ENCODE results near the gene CIC. TPM values are rescaled to one million over a fixed set of nuclear protein-coding genes. Genes with fewer than 3 reads are reported as not detected.

The CIC gene
- total and polyA plus RNA-seq, 9 of the 15 experiments (the other 6 are each of a cell fraction or from before 2014, with no cell fraction given): 0.07 to 44.7 (median 8.6) TPM

GRCh38 chr19:42244347-42245220, 24.5 kb upstream of the CIC start (continued):
- TF ChIP-seq CHAMP1 (IDR thresholded peaks at IDR 0.05) (no peak), RNF2 (IDR thresholded peaks at IDR 0.05) (no peak), NFRKB (IDR thresholded peaks at IDR 0.05; ENCODE audit: low read depth) (no peak), NONO (IDR thresholded peaks at IDR 0.05; ENCODE audit: low read depth in 2 of 2, low read length in 1 of 2) (no peak), PCBP2 (IDR thresholded peaks at IDR 0.05; ENCODE audit: low read depth, low read length, poor library complexity, severe bottlenecking) (no peak), SMAD2 (IDR thresholded peaks at IDR 0.05; ENCODE audit: low read depth, low read length) (no peak), TEAD2 (tag; IDR thresholded peaks at IDR 0.05) (no peak), THRAP3 (IDR thresholded peaks at IDR 0.05; ENCODE audit: borderline replicate concordance) (no peak), ETV5 (CRISPR knock-in tag; IDR thresholded peaks at IDR 0.05; ENCODE audit: low read depth) (peak; percentile 93), TRIM24 (IDR thresholded peaks at IDR 0.05) (no peak), CC2D1A (IDR thresholded peaks at IDR 0.05) (no peak), NCOA4 (IDR thresholded peaks at IDR 0.05; ENCODE audit: partially characterized antibody) (no peak), SMARCE1 (IDR thresholded peaks at IDR 0.05) (no peak), NBN (IDR thresholded peaks at IDR 0.05; ENCODE audit: low read depth) (no peak), HNRNPK (IDR thresholded peaks at IDR 0.05; ENCODE audit: low read depth, low read length, poor library complexity, severe bottlenecking) (no peak)
- TF ChIP-seq, protein P1, sequence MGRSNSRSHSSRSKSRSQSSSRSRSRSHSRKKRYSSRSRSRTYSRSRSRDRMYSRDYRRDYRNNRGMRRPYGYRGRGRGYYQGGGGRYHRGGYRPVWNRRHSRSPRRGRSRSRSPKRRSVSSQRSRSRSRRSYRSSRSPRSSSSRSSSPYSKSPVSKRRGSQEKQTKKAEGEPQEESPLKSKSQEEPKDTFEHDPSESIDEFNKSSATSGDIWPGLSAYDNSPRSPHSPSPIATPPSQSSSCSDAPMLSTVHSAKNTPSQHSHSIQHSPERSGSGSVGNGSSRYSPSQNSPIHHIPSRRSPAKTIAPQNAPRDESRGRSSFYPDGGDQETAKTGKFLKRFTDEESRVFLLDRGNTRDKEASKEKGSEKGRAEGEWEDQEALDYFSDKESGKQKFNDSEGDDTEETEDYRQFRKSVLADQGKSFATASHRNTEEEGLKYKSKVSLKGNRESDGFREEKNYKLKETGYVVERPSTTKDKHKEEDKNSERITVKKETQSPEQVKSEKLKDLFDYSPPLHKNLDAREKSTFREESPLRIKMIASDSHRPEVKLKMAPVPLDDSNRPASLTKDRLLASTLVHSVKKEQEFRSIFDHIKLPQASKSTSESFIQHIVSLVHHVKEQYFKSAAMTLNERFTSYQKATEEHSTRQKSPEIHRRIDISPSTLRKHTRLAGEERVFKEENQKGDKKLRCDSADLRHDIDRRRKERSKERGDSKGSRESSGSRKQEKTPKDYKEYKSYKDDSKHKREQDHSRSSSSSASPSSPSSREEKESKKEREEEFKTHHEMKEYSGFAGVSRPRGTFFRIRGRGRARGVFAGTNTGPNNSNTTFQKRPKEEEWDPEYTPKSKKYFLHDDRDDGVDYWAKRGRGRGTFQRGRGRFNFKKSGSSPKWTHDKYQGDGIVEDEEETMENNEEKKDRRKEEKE (IDR thresholded peaks at IDR 0.05; ENCODE audit: borderline replicate concordance in 1 of 2, control insufficient read depth in 1 of 2, low read depth in 2 of 2, low read length in 1 of 2): no peak
- TF ChIP-seq, protein P2, sequence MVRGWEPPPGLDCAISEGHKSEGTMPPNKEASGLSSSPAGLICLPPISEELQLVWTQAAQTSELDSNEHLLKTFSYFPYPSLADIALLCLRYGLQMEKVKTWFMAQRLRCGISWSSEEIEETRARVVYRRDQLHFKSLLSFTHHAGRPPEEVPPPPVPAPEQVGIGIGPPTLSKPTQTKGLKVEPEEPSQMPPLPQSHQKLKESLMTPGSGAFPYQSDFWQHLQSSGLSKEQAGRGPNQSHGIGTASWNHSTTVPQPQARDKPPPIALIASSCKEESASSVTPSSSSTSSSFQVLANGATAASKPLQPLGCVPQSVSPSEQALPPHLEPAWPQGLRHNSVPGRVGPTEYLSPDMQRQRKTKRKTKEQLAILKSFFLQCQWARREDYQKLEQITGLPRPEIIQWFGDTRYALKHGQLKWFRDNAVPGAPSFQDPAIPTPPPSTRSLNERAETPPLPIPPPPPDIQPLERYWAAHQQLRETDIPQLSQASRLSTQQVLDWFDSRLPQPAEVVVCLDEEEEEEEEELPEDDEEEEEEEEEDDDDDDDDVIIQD (CRISPR knock-in tag; IDR thresholded peaks at IDR 0.05): no peak
- TF ChIP-seq, protein P3, sequence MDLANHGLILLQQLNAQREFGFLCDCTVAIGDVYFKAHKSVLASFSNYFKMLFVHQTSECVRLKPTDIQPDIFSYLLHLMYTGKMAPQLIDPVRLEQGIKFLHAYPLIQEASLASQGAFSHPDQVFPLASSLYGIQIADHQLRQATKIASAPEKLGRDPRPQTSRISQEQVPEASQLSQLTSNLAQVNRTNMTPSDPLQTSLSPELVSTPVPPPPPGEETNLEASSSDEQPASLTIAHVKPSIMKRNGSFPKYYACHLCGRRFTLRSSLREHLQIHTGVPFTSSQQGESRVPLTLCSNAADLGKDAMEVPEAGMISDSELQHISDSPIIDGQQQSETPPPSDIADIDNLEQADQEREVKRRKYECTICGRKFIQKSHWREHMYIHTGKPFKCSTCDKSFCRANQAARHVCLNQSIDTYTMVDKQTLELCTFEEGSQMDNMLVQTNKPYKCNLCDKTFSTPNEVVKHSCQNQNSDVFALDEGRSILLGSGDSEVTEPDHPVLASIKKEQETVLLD (IDR thresholded peaks at IDR 0.05): no peak
- TF ChIP-seq, protein P4, sequence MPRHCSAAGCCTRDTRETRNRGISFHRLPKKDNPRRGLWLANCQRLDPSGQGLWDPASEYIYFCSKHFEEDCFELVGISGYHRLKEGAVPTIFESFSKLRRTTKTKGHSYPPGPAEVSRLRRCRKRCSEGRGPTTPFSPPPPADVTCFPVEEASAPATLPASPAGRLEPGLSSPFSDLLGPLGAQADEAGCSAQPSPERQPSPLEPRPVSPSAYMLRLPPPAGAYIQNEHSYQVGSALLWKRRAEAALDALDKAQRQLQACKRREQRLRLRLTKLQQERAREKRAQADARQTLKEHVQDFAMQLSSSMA (CRISPR knock-in tag; IDR thresholded peaks at IDR 0.05): no peak
